ENCODE measurements around the gene POLR1E.

GRCh38 chr9:37511016-37512010 lies 25.6 kb downstream of the POLR1E start:
- TF ChIP-seq ZNF274 (IDR thresholded peaks at IDR 0.05; ENCODE audit: low read depth, low read length) (no peak), YY1 (IDR thresholded peaks at IDR 0.05; ENCODE audit: insufficient read depth, insufficient read length) (no peak), SUZ12 (IDR thresholded peaks at IDR 0.05; ENCODE audit: extremely low read depth, insufficient read depth, insufficient read length) (no peak)
